ENCODE results near the gene RNF148.
"Not testable (repeated sequence)": the region's sequence is repeated elsewhere in the genome, so short reads cannot be mapped to it uniquely, and the experiment has no call there.

RNF148 gene

DNA sequence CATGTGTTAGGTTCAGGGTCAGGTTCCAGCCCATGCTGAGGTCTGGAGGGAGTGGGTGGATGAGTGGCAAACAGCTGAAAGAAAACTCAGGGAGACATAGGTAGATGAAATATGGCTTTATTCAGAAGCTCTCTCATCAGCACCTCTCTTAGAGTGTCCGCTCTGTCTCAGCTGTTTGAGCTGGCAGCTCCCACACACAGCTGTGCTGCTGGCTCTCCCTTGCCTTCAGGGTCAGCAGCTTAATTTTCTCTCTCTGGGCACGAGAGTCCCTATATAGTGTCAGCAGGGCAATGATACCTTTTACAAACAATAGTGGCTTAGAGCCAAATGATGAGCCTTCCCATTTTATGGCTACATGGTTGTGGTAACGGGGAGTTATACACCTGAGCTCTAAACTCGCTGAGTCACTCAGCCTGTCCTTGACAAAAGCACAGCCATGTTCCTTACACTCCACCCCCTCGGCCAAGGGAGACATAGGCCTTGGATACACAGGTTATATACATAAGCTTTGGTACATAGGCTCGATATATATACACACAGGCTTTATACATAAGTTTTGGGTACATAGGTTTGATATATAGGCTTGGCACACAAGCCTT is 14.2 kb downstream of the RNF148 start:
- peaks cover 2% of the 10 kb centered on the region for H3K27me3 ChIP-seq
- H3K9me3 ChIP-seq: no peaks in the 10 kb centered on the region
- DNase-seq: no peak
- no peaks in the 10 kb centered on the region for H3K36me3 ChIP-seq
- H3K4me3 ChIP-seq (ENCODE audit: low read depth, low read length): no peak overlapping the region
- TF ChIP-seq, protein P1, sequence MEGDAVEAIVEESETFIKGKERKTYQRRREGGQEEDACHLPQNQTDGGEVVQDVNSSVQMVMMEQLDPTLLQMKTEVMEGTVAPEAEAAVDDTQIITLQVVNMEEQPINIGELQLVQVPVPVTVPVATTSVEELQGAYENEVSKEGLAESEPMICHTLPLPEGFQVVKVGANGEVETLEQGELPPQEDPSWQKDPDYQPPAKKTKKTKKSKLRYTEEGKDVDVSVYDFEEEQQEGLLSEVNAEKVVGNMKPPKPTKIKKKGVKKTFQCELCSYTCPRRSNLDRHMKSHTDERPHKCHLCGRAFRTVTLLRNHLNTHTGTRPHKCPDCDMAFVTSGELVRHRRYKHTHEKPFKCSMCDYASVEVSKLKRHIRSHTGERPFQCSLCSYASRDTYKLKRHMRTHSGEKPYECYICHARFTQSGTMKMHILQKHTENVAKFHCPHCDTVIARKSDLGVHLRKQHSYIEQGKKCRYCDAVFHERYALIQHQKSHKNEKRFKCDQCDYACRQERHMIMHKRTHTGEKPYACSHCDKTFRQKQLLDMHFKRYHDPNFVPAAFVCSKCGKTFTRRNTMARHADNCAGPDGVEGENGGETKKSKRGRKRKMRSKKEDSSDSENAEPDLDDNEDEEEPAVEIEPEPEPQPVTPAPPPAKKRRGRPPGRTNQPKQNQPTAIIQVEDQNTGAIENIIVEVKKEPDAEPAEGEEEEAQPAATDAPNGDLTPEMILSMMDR (IDR thresholded peaks at IDR 0.05; ENCODE audit: low read depth, low read length): no peak
- no peaks in the 10 kb centered on the region for H3K4me1 ChIP-seq

DNA sequence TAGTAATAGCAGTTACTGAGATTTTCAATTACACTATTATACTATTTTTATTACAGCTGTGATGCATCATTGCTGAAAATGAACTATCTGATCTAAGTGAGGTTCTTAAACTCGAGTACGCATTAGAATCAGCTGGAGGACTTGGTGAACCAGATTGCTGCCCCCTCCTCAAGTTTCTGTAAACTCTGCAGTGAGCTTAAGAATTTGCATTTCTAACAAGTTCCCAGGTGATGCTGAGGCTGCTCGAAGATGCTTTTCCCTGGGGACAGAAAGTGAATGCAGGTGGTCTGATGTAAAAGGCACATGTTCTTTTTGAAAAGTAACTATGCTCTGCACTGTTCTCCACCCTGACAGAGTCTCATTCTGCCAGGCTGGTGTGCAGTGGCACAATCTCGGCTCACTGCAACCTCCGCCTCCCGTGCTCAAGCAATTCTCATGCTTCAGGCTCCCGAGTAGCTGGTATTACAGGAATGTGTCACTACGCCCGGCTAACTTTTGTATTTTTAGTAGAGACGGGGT is 16.3 kb downstream of the RNF148 start:
- DNase-seq: no peak
- Histone ChIP-seq H3K4me3 (ENCODE audit: low read depth, low read length) (no peak overlapping the region), H3K9me3 (no peaks in the 10 kb centered on the region), H3K27me3 (peaks cover 2% of the 10 kb centered on the region), H3K4me1 (no peaks in the 10 kb centered on the region), H3K36me3 (no peaks in the 10 kb centered on the region)
- TF ChIP-seq, protein P1 (IDR thresholded peaks at IDR 0.05; ENCODE audit: low read depth, low read length): no peak

DNA sequence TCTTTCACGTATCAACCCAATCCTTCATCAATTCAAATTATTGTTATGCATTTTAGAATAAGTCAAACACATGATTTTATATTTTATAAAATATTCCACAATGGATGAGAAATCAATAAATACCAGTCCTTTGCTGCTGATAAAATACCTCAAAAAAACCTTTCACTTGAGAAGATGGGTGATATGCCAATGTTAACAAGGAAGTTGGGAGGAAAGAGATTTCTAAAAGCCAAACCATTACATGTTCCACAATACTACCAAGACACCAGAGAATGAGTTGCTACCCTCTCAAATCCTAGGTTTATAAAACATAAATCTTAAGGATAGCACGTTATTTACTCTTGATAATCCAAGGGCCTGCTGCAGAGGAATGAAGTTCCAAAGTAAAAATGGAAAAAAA is 18.2 kb downstream of the RNF148 start:
- TF ChIP-seq, protein P1 (IDR thresholded peaks at IDR 0.05; ENCODE audit: low read depth, low read length): no peak
- Histone ChIP-seq H3K36me3 (no peaks in the 10 kb centered on the region), H3K4me1 (no peaks in the 10 kb centered on the region), H3K27me3 (peaks cover 2% of the 10 kb centered on the region), H3K9me3 (no peaks in the 10 kb centered on the region), H3K4me3 (ENCODE audit: low read depth, low read length) (no peak overlapping the region)
- no peak for DNase-seq

DNA sequence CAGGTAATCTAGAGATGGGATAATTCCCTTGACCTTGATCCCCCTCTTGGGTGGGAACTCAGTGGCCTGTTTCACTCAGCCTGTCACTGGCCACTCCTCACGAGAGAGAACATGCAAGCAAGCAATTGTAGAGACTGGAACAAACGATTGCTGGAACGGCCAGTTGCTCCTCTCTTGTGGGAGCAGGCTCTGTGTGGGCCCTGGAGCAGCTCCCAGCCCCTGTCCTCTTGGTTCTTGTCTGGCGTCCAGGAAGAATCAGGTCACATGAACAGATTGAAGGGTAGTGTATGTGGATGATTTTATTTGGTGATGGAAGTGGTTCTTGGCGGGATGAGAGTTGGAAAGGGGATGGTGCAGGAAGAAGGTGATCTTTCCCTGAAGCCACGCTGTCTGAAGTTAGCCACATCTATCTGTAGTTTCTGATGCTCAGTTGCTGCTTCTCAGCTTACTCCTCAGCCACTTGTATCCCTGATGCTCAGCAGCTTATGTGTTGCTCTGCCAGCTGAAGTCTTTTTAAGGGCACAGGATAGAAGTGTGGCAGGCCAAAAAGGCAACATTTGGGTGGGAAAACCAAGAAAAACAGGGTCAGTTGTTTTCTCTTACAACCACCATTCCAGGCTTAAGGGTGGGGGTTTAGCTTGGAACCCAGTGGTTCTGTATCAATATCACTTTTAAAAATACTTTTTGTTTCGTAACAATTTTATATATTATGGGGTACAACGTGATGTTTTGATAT is 19.7 kb downstream of the RNF148 start:
- Histone ChIP-seq H3K4me1 (no peaks in the 10 kb centered on the region), H3K4me3 (ENCODE audit: low read depth, low read length) (no peak overlapping the region), H3K9me3 (no peaks in the 10 kb centered on the region), H3K27me3 (peaks cover 2% of the 10 kb centered on the region), H3K36me3 (no peaks in the 10 kb centered on the region)
- DNase-seq: no peak
- TF ChIP-seq, protein P1 (IDR thresholded peaks at IDR 0.05; ENCODE audit: low read depth, low read length): no peak

DNA sequence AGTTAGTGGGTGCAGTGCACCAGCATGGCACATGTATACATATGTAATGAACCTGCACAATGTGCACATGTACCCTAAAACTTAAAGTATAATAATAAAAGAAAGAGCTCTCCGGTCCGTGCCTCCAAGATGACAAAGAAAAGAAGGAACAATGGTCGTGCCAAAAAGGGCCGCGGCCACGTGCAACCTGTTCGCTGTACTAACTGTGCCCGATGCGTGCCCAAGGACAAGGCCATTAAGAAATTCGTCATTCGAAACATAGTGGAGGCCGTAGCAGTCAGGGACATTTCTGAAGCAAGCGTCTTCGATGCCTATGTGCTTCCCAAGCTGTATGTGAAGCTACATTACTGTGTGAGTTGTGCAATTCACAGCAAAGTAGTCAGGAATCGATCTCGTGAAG is 21.5 kb downstream of the RNF148 start:
- not testable (repeated sequence) for H3K27me3 ChIP-seq; H3K36me3 ChIP-seq; H3K4me3 ChIP-seq (ENCODE audit: low read depth, low read length); H3K4me1 ChIP-seq; H3K9me3 ChIP-seq; DNase-seq

DNA sequence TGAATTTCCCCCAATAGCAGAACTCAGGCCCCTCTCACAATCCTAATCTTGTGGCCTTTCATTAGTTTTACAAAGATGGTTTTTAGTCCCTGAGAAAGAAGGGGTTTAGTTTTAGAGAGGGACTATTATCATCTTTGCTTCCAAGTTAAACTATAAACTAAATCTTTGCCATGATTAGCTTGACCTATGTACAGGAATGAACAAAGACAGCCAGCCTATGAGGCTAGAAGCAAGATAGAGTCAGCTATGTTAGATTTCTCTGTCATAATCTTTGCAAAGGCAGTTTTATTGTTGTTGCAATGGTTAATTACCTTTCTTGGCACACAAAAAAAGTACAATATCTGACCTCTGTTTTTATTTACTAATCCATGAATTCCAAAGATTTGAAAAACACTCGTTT is 22.9 kb downstream of the RNF148 start:
- H3K9me3 ChIP-seq: no peaks in the 10 kb centered on the region
- no peak for DNase-seq
- TF ChIP-seq, protein P1 (IDR thresholded peaks at IDR 0.05; ENCODE audit: low read depth, low read length): no peak
- H3K4me1 ChIP-seq: no peaks in the 10 kb centered on the region
- H3K36me3 ChIP-seq: no peaks in the 10 kb centered on the region
- H3K4me3 ChIP-seq (ENCODE audit: low read depth, low read length): no peak overlapping the region
- H3K27me3 ChIP-seq: no peaks in the 10 kb centered on the region

DNA sequence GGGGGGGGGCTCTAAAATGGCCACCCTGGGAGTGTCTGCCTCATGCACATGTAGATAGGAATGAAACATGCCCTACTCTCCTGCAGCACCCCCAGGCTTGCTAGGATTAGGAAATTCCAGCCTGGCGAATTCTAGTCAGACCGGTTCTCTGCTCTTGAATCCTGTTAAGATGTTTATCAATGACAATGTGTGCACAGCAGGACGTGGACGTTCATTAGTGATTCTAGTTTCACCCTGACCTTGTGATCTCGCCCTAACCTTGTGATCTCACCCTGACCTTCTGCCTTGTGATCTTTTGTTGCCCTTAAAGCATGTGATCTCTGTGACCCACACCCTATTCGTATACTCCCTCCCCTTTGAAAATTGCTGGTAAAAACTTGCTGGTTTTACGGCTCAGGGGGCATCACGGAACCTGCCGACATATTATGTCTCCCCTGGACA is 23.4 kb downstream of the RNF148 start:
- H3K27me3 ChIP-seq: not testable (repeated sequence)

More for the DNA sequence above, 23.4 kb downstream of the RNF148 start:
- not testable (repeated sequence) for H3K4me1 ChIP-seq; H3K4me3 ChIP-seq (ENCODE audit: low read depth, low read length); DNase-seq; H3K36me3 ChIP-seq; H3K9me3 ChIP-seq
